ENCODE measurements around the gene SLC25A38.

DNA sequence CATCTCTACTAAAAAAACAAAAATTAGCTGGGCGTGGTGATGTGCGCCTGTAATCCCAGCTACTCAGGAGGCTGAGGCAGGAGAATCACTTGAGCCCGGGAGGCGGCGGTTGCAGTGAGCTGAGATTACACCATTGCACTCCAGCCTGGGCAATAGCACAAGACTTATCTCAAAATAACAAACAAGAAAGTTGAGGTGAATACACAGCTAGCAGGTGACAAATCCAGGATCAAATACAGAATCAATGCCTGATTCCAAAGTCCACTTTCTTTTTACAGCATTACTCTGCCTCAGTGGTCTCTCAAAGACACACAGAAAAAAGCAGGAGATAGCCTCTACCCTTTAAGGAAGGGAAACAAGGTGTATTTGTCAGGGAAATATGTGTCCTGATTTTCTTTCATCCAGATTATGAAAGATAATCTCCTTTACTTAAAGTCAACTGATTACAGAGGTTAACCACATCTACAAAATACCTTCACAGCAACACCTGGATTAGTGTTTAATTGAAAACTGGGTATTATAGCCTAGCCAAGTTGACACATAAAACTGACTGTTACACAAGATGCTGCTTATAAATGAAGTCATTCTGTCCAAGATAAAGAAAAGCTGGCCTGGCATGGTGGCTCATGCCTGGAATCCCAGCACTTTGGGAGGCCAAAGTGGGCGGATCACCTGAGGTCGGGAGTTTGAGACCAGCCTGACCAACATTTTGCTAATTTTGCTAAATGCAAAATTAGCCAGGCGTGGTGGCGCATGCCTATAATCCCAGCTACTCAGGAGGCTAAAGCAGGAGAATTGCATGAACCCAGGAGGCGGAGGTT is 4.0 kb upstream of the SLC25A38 start:
- TF ChIP-seq, protein P1, sequence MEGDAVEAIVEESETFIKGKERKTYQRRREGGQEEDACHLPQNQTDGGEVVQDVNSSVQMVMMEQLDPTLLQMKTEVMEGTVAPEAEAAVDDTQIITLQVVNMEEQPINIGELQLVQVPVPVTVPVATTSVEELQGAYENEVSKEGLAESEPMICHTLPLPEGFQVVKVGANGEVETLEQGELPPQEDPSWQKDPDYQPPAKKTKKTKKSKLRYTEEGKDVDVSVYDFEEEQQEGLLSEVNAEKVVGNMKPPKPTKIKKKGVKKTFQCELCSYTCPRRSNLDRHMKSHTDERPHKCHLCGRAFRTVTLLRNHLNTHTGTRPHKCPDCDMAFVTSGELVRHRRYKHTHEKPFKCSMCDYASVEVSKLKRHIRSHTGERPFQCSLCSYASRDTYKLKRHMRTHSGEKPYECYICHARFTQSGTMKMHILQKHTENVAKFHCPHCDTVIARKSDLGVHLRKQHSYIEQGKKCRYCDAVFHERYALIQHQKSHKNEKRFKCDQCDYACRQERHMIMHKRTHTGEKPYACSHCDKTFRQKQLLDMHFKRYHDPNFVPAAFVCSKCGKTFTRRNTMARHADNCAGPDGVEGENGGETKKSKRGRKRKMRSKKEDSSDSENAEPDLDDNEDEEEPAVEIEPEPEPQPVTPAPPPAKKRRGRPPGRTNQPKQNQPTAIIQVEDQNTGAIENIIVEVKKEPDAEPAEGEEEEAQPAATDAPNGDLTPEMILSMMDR (conservative IDR thresholded peaks at IDR 0.05; ENCODE audit: low read length) = no peak
- no peak for TF ChIP-seq EZH2phosphoT487 (IDR thresholded peaks at IDR 0.05; ENCODE audit: borderline replicate concordance)

Data from Loucy (cell line).